HCT116 (cell line): ENCODE results near the gene KANK4. TPM values are rescaled to one million over a fixed set of nuclear protein-coding genes. Genes with fewer than 3 reads are reported as not detected.

Experiments
- ATAC-seq: fragments of 200-7000 bp; cut with Tn5 transposase; 2 replicates; pipeline ENCODE4 v1.9.1; 2020; ENCODE audit warnings: mild to moderate bottlenecking, moderate library complexity
- BruUV-seq: library from RNA; stranded (reverse); fragments of 400-500 nt; replicated peaks from 2 replicates; lab custom pipeline; 2021; lab: Mats Ljungman, UMichigan
- CTCF ChIA-PET: fragments of 300-600 bp; sonication (Branson Sonifier 250); formaldehyde crosslinking; loops from one replicate; lab custom pipeline; 2021; ENCODE audit warnings: antibody characterized with exemption; lab: Charles Lee
- POLR2A ChIA-PET: fragments of 300-600, 350-600 bp; sonication (Branson Sonifier 250); formaldehyde crosslinking; loops from one replicate; lab custom pipeline; 2021; ENCODE audit warnings: antibody characterized with exemption; lab: Charles Lee
- RAD21 ChIA-PET, 2 experiments: fragments of 300-600 bp; sonication (Branson Sonifier 250); formaldehyde crosslinking; loops; one replicate each; lab custom pipeline; 2023; ENCODE audit warnings: low total read pairs in 2 of 2; ENCODE audit not compliant: uncharacterized antibody in 2 of 2, unreplicated experiment in 2 of 2, low non-redundant PET in 1 of 2; lab: Charles Lee
- DNase-seq: peaks from one replicate; pipeline ENCODE4 v3.0.0-alpha.2; 2010; ENCODE audit warnings: low read depth, low spot score
- H2AFZ ChIP-seq: fragments of 200-600 bp; shearing (Covaris generic), sonication (generic); 2 replicates; pipeline ENCODE4 v1.6.1; 2017; ENCODE audit warnings: low read depth, mixed run types, mixed read lengths, antibody characterized with exemption, low read length; ENCODE audit not compliant: poor library complexity, severe bottlenecking
- H3K27ac ChIP-seq: 2 replicates; pipeline ENCODE4 v1.5.1; 2012; ENCODE audit warnings: low read depth, low read length
- H3K27me3 ChIP-seq: fragments of 200-600 bp; sonication (generic); 2 replicates; pipeline ENCODE4 v1.6.1; 2016; ENCODE audit warnings: mixed run types, low read length, mixed read lengths; ENCODE audit not compliant: insufficient read depth
- H3K36me3 ChIP-seq, 2 experiments: fragments of 200-500 bp in 1 of 2; fragments of 200-600 bp in 1 of 2; sonication (Bioruptor generic) in 1 of 2; sonication (generic) in 1 of 2; 2 replicates each; pipeline versions ENCODE4 v1.5.1 to v1.6.1; 2014 to 2016; ENCODE audit warnings: low read length in 2 of 2, inconsistent platforms in 1 of 2, mixed read lengths in 1 of 2, mixed run types in 1 of 2; ENCODE audit not compliant: insufficient read depth in 2 of 2, control insufficient read depth in 1 of 2
- H3K4me1 ChIP-seq, 2 experiments: fragments of 200-600 bp in 1 of 2; sonication (generic) in 1 of 2; 2 replicates each; pipeline versions ENCODE4 v1.5.1 to v1.6.1; 2012 to 2017; ENCODE audit warnings: low read length in 2 of 2, inconsistent platforms in 1 of 2, mild to moderate bottlenecking in 1 of 2, mixed read lengths in 1 of 2, mixed run types in 1 of 2, moderate library complexity in 1 of 2; ENCODE audit not compliant: insufficient read depth in 2 of 2, control insufficient read depth in 1 of 2
- H3K4me2 ChIP-seq: fragments of 200-600 bp; sonication (generic); 2 replicates; pipeline ENCODE4 v1.6.1; 2017; ENCODE audit warnings: mixed run types, low read length, mixed read lengths
- H3K4me3 ChIP-seq, 2 experiments: fragments of 200-600 bp in 1 of 2; sonication (generic) in 1 of 2; replicated peaks in 1 of 2; 2 replicates each; pipeline ENCODE4 v1.5.1; 2011 to 2016; ENCODE audit warnings: low read length in 2 of 2, control low read depth in 1 of 2, low read depth in 1 of 2, mild to moderate bottlenecking in 1 of 2, mixed read lengths in 1 of 2, mixed run types in 1 of 2
- H3K79me2 ChIP-seq: fragments of 200-600 bp; sonication (generic); 2 replicates; pipeline ENCODE4 v1.6.1; 2017; ENCODE audit warnings: mild to moderate bottlenecking, mixed run types, low read length, moderate library complexity, mixed read lengths; ENCODE audit not compliant: insufficient read depth
- H3K9ac ChIP-seq: fragments of 200-600 bp; sonication (generic); 2 replicates; pipeline ENCODE4 v1.6.1; 2016; ENCODE audit warnings: low read length, mixed read lengths
- H3K9me2 ChIP-seq: fragments of 200-600 bp; sonication (generic), shearing (Covaris generic); 2 replicates; pipeline ENCODE4 v1.6.1; 2017; ENCODE audit warnings: mixed run types, mild to moderate bottlenecking, moderate library complexity; ENCODE audit not compliant: insufficient read depth
- H3K9me3 ChIP-seq, 2 experiments: fragments of 200-500 bp in 1 of 2; fragments of 200-600 bp in 1 of 2; sonication (Bioruptor generic) in 1 of 2; sonication (generic) in 1 of 2; 2 replicates each; pipeline ENCODE4 v1.6.1; 2014 to 2017; ENCODE audit warnings: low read length in 2 of 2, mixed read lengths in 2 of 2, inconsistent platforms in 1 of 2, low read depth in 1 of 2, mild to moderate bottlenecking in 1 of 2, mixed run types in 1 of 2, moderate library complexity in 1 of 2; ENCODE audit not compliant: control insufficient read depth in 1 of 2, insufficient read depth in 1 of 2
- H4K20me1 ChIP-seq: fragments of 200-600 bp; sonication (generic), shearing (Covaris generic); 2 replicates; pipeline ENCODE4 v1.6.1; 2017; ENCODE audit warnings: mixed run types, mild to moderate bottlenecking, moderate library complexity; ENCODE audit not compliant: insufficient read depth
- CBX3 ChIP-seq: IDR thresholded peaks from 2 replicates; pipeline ENCODE4 v1.6.1; 2012; ENCODE audit warnings: low read depth
- CEBPB ChIP-seq: IDR thresholded peaks from 2 replicates; pipeline ENCODE4 v1.6.1; 2012; ENCODE audit warnings: low read depth
- EZH2 ChIP-seq: fragments of 200-600 bp; sonication (generic); IDR thresholded peaks from 2 replicates; pipeline ENCODE4 v1.6.1; 2017; ENCODE audit warnings: antibody characterized with exemption, mixed run types
- MAX ChIP-seq: IDR thresholded peaks from 2 replicates; pipeline ENCODE4 v1.6.1; 2012
- RAD21 ChIP-seq: IDR thresholded peaks from 2 replicates; pipeline ENCODE4 v1.6.1; 2012; ENCODE audit warnings: low read depth, mild to moderate bottlenecking
- REST ChIP-seq: IDR thresholded peaks from 2 replicates; pipeline ENCODE4 v1.6.1; 2012; ENCODE audit warnings: low read depth
- SIN3A ChIP-seq: IDR thresholded peaks from 2 replicates; pipeline ENCODE4 v1.6.1; 2012; ENCODE audit warnings: low read depth
- SP1 ChIP-seq: IDR thresholded peaks from 2 replicates; pipeline ENCODE4 v1.6.1; 2012; ENCODE audit warnings: low read depth
- SRF ChIP-seq: IDR thresholded peaks from 2 replicates; pipeline ENCODE4 v1.6.1; 2012; ENCODE audit warnings: low read depth
- TCF7L2 ChIP-seq: IDR thresholded peaks from 2 replicates; pipeline ENCODE4 v1.7.0; 2011; ENCODE audit warnings: borderline replicate concordance, inconsistent platforms; ENCODE audit not compliant: insufficient read depth, insufficient read length; ENCODE audit errors: extremely low read depth
- ZFX ChIP-seq: fragments of 450-650 bp; IDR thresholded peaks from 2 replicates; pipeline ENCODE4 v1.6.1; 2017
- ZNF274 ChIP-seq: fragments of 200-500 bp; sonication (Bioruptor generic); IDR thresholded peaks from 2 replicates; pipeline ENCODE4 v1.6.1; 2014; ENCODE audit warnings: mild to moderate bottlenecking, low read depth, low read length, inconsistent platforms
- intact Hi-C: fragments of 100-400 bp; cut with micrococcal nuclease; formaldehyde crosslinking; loops from 2 replicates; pipeline ENCODE4 v1.10.0; 2022
- total RNA-seq: library from RNA; stranded (reverse); gene quantifications from one replicate; pipeline ENCODE4 v1.2.1, GENCODE V29; 2021; ENCODE audit not compliant: unreplicated experiment
- TF ChIP-seq, protein P1 (sequence below): IDR thresholded peaks from 2 replicates; pipeline ENCODE4 v1.6.1; 2012

KANK4 gene
- total RNA-seq, 1 experiment from 2014 or later = not detected

DNA sequence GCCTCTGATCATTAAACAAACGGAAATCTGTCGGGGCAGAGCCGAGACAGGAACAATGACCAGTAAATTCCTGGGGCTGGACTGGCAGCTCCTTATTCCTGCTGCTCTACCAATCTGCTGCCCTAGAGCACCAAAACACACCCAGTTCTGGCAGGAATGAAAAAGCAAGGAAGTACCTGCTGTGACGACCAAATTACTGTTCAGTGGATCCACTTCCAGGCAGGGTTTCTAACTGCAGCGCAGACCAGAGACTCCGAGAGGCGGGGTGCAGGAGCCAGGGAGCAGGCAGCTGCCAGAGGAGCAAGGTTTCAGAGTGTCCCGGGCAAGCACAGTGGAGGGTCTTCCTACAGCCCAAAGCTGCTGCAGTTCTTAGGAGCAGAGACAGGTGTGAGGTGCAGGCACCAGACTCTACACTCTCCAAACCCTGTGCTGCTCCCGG is 32.4 kb downstream of the KANK4 start:
- no peaks in the 10 kb centered on the region for H3K36me3 ChIP-seq
- CTCF ChIA-PET = no interaction called here
- no peaks in the 10 kb centered on the region for H3K9me2 ChIP-seq
- peaks cover 48% of the 10 kb centered on the region for H3K27me3 ChIP-seq
- H3K4me1 ChIP-seq = no peaks in the 10 kb centered on the region
- no peak overlapping the region for H3K4me2 ChIP-seq
- BruUV-seq = no TSS peak
- no peak overlapping the region for H2AFZ ChIP-seq
- no peak for DNase-seq
- RAD21 ChIA-PET = no interaction called here
- no peaks in the 10 kb centered on the region for H4K20me1 ChIP-seq
- POLR2A ChIA-PET = no interaction called here
- no peaks in the 10 kb centered on the region for H3K79me2 ChIP-seq
- no peak overlapping the region for H3K27ac ChIP-seq
- ATAC-seq = no peak
- TF ChIP-seq SP1 (no peak), SIN3A (no peak), RAD21 (no peak), CEBPB (no peak), SRF (no peak), REST (no peak), TCF7L2 (no peak), ZNF274 (no peak), MAX (no peak), CBX3 (no peak), ZFX (no peak), EZH2 (no peak)
- TF ChIP-seq, protein P1, sequence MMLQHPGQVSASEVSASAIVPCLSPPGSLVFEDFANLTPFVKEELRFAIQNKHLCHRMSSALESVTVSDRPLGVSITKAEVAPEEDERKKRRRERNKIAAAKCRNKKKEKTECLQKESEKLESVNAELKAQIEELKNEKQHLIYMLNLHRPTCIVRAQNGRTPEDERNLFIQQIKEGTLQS = no peak
- intact Hi-C loops = no loop called here
- H3K9ac ChIP-seq = no peak overlapping the region
- H3K4me3 ChIP-seq = no peak overlapping the region
- H3K9me3 ChIP-seq = no peaks in the 10 kb centered on the region
